ENCODE measurements around the gene HOMER2.
"Not testable (repeated sequence)": the region's sequence is repeated elsewhere in the genome, so short reads cannot be mapped to it uniquely, and the experiment has no call there.

Gene HOMER2

GRCh38 chr15:82874961-82875360 is 77.6 kb downstream of the HOMER2 start:
- in situ Hi-C loops (cut with HindIII; ENCODE audit: low sequenced_read_pairs): no loop called here
- DNase-seq (ENCODE audit: low read depth, low spot score): no peak
- no peak for TF ChIP-seq CTCF (IDR thresholded peaks at IDR 0.05; ENCODE audit: low read depth, low read length)
- H3K4me3 ChIP-seq (ENCODE audit: low read depth, low read length): no peak overlapping the region

- in situ Hi-C loops (cut with HindIII; ENCODE audit: low sequenced_read_pairs): no loop called here
- H3K4me3 ChIP-seq (ENCODE audit: low read depth, low read length): no peak overlapping the region
- no peak for DNase-seq (ENCODE audit: low read depth, low spot score)
- TF ChIP-seq CTCF (IDR thresholded peaks at IDR 0.05; ENCODE audit: low read depth, low read length): no peak
Observed at GRCh38 chr15:82874267-82874666, 78.3 kb downstream of the HOMER2 start.

- no peak for TF ChIP-seq CTCF (IDR thresholded peaks at IDR 0.05; ENCODE audit: low read depth, low read length)
- in situ Hi-C loops (cut with HindIII; ENCODE audit: low sequenced_read_pairs): no loop called here
- no peak for DNase-seq (ENCODE audit: low read depth, low spot score)
- no peak overlapping the region for H3K4me3 ChIP-seq (ENCODE audit: low read depth, low read length)
Observed at GRCh38 chr15:82873000-82873680, 79.4 kb downstream of the HOMER2 start.

- H3K4me3 ChIP-seq (ENCODE audit: low read depth, low read length): no peak overlapping the region
- in situ Hi-C loops (cut with HindIII; ENCODE audit: low sequenced_read_pairs): no loop called here
- no peak for DNase-seq (ENCODE audit: low read depth, low spot score)
- TF ChIP-seq CTCF (IDR thresholded peaks at IDR 0.05; ENCODE audit: low read depth, low read length): no peak
Observed at GRCh38 chr15:82871832-82872484, 80.6 kb downstream of the HOMER2 start.

GRCh38 chr15:82871358-82871757 is 81.2 kb downstream of the HOMER2 start:
- no peak overlapping the region for H3K4me3 ChIP-seq (ENCODE audit: low read depth, low read length)
- DNase-seq (ENCODE audit: low read depth, low spot score): no peak
- in situ Hi-C loops (cut with HindIII; ENCODE audit: low sequenced_read_pairs): no loop called here
- TF ChIP-seq CTCF (IDR thresholded peaks at IDR 0.05; ENCODE audit: low read depth, low read length): no peak

- H3K4me3 ChIP-seq (ENCODE audit: low read depth, low read length): no peak overlapping the region
- DNase-seq (ENCODE audit: low read depth, low spot score): no peak
- in situ Hi-C loops (cut with HindIII; ENCODE audit: low sequenced_read_pairs): no loop called here
- no peak for TF ChIP-seq CTCF (IDR thresholded peaks at IDR 0.05; ENCODE audit: low read depth, low read length)
Observed at GRCh38 chr15:82870727-82871320, 81.7 kb downstream of the HOMER2 start.

- H3K4me3 ChIP-seq (ENCODE audit: low read depth, low read length); in situ Hi-C loops (cut with HindIII; ENCODE audit: low sequenced_read_pairs); DNase-seq (ENCODE audit: low read depth, low spot score): not testable (repeated sequence)
Observed at GRCh38 chr15:82865981-82866380, 86.5 kb downstream of the HOMER2 start.

- DNase-seq (ENCODE audit: low read depth, low spot score); H3K4me3 ChIP-seq (ENCODE audit: low read depth, low read length); in situ Hi-C loops (cut with HindIII; ENCODE audit: low sequenced_read_pairs): not testable (repeated sequence)
Observed at GRCh38 chr15:82865581-82865980, 86.9 kb downstream of the HOMER2 start.

All from astrocyte of the spinal cord (primary cell).